A673 (cell line): Measurements from ENCODE around the gene SLC38A2.

Experiments used
- CTCF ChIP-seq: fragments of 300-800, 200-600 bp; sonication (generic); conservative IDR thresholded peaks from 2 replicates; pipeline ENCODE4 v1.5.1; 2017; ENCODE audit warnings: low read depth, mild to moderate bottlenecking, antibody characterized with exemption, low read length, moderate library complexity, mixed read lengths
- EZH2 ChIP-seq: fragments of 200-600 bp; sonication (generic); IDR thresholded peaks from 2 replicates; pipeline ENCODE4 v1.6.1; 2017; ENCODE audit warnings: borderline replicate concordance, low read depth, mild to moderate bottlenecking, mixed read lengths, antibody characterized with exemption, low read length; ENCODE audit not compliant: poor library complexity, severe bottlenecking

GRCh38 chr12:46363582-46364299 is 8.8 kb downstream of the SLC38A2 start:
- TF ChIP-seq CTCF (no peak), EZH2 (no peak)
